Endothelial cell of umbilical vein (primary cell): ENCODE results near the gene SSC4D.

Experiments used
- CTCF ChIP-seq, 2 donors: IDR thresholded peaks; 1 replicate in 1 of 2; 2 replicates in 1 of 2; pipeline ENCODE4 v1.5.1; 2011; ENCODE audit warnings: low read length in 2 of 2, mild to moderate bottlenecking in 2 of 2, moderate library complexity in 2 of 2, control low read depth in 1 of 2, inconsistent platforms in 1 of 2, low read depth in 1 of 2; ENCODE audit not compliant: insufficient read depth in 1 of 2; ENCODE audit errors: extremely low read depth in 1 of 2
- POLR2AphosphoS5 ChIP-seq: IDR thresholded peaks from 2 replicates; pipeline ENCODE4 v1.6.1; 2012; ENCODE audit warnings: low read depth, mild to moderate bottlenecking, control low read depth, low read length, moderate library complexity; ENCODE audit not compliant: insufficient read depth

GRCh38 chr7:76381814-76382213 lies 27.7 kb downstream of the SSC4D start:
- TF ChIP-seq CTCF (IDR thresholded peaks at IDR 0.05; ENCODE audit: extremely low read depth in 1 of 2, insufficient read depth in 1 of 2, low read depth in 1 of 2, low read length in 2 of 2) (no peak), POLR2AphosphoS5 (no peak)
